GM12891 (cell line): ENCODE data around the gene MLH1.

ENCODE experiments used
- PAX5 ChIP-seq: IDR thresholded peaks from 2 replicates; pipeline ENCODE4 v1.6.1; 2011; ENCODE audit warnings: low read length, moderate library complexity, mild to moderate bottlenecking; ENCODE audit not compliant: insufficient read depth, severe bottlenecking
- POLR2A ChIP-seq: IDR thresholded peaks from 2 replicates; pipeline ENCODE4 v1.6.1; 2011; ENCODE audit warnings: low read depth, low read length, control low read depth
- POLR2AphosphoS5 ChIP-seq: IDR thresholded peaks from 2 replicates; pipeline ENCODE4 v1.6.1; 2011; ENCODE audit warnings: low read depth, low read length, control low read depth
- POU2F2 ChIP-seq: IDR thresholded peaks from 2 replicates; pipeline ENCODE4 v1.6.1; 2011; ENCODE audit warnings: low read depth, mild to moderate bottlenecking, control low read depth, low read length, moderate library complexity
- SPI1 ChIP-seq: IDR thresholded peaks from 2 replicates; pipeline ENCODE4 v1.6.1; 2011; ENCODE audit warnings: low read depth, low read length, control low read depth
- TAF1 ChIP-seq: IDR thresholded peaks from 2 replicates; pipeline ENCODE4 v1.6.1; 2011; ENCODE audit warnings: low read depth, low read length, control low read depth

DNA sequence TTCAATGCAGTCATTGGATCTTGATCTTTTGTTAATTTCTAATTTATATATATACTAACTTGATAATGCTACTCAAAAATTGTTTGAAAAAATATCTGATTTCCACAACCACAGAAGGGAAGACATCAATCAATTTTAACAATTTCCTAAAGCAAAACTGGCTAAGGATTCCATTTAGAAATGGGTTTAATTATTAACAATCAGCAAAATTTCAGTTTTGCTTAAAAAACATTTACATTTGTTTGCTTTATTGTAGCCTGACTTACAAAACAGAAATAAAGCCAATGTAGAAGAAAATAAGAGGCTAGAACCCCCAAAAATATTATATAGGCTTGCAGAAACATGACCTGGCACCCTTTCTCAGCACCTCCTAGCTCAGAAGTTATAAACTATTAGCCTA is 106.2 kb downstream of the MLH1 start:
- TF ChIP-seq POLR2A (no peak), TAF1 (no peak), POLR2AphosphoS5 (no peak), POU2F2 (no peak), SPI1 (no peak), PAX5 (no peak)
